Activated naive CD4-positive, alpha-beta T cell treated with anti-CD3 and anti-CD28 coated beads, Interleukin-2, amount 10 ng/mL, durations not matched to agents 7 days and 5 days (primary cell): ENCODE measurements around the gene OR13J1.
A peak's percentile ranks its signal among the peaks of the same experiment; 100 is the strongest.
"Not testable (repeated sequence)": the region's sequence is repeated elsewhere in the genome, so short reads cannot be mapped to it uniquely, and the experiment has no call there.

ENCODE experiments used
- CTCF ChIA-PET: fragments of 350-600 bp; sonication (Branson Sonifier 250); formaldehyde crosslinking; loops from one replicate; lab custom pipeline; 2021; ENCODE audit warnings: antibody characterized with exemption; lab: Charles Lee
- DNase-seq: peaks from one replicate; pipeline ENCODE4 v3.0.0-alpha.2; 2020
- H3K27ac Mint-ChIP-seq: one replicate; pipeline ENCODE4 v1.8.0; 2021; ENCODE audit warnings: mild to moderate bottlenecking, moderate library complexity, mixed read lengths
- H3K27me3 Mint-ChIP-seq: one replicate; pipeline ENCODE4 v1.8.0; 2021; ENCODE audit warnings: mild to moderate bottlenecking, mixed read lengths
- H3K36me3 Mint-ChIP-seq: one replicate; pipeline ENCODE4 v1.8.0; 2021; ENCODE audit warnings: mixed read lengths
- H3K4me1 Mint-ChIP-seq: one replicate; pipeline ENCODE4 v1.8.0; 2021; ENCODE audit warnings: mixed read lengths
- H3K4me3 Mint-ChIP-seq: one replicate; pipeline ENCODE4 v1.8.0; 2021; ENCODE audit warnings: mild to moderate bottlenecking, moderate library complexity, mixed read lengths
- H3K9me3 Mint-ChIP-seq: one replicate; pipeline ENCODE4 v1.8.0; 2021; ENCODE audit warnings: mixed read lengths

Gene OR13J1

GRCh38 chr9:35892051-35892450 lies 21.9 kb upstream of the OR13J1 start:
- no peaks in the 10 kb centered on the region for H3K4me1 Mint-ChIP-seq
- CTCF ChIA-PET = interaction anchor here (0.6 to 2.0 kb wide), 3 partner anchors 10 to 11 kb away, joined by 3 to 10 read pairs (median 4); no protein-coding TSS in a partner anchor
- no peak overlapping the region for H3K27ac Mint-ChIP-seq
- H3K9me3 Mint-ChIP-seq = no peaks in the 10 kb centered on the region
- no peaks in the 10 kb centered on the region for H3K36me3 Mint-ChIP-seq
- H3K27me3 Mint-ChIP-seq = peaks cover 49% of the 10 kb centered on the region
- H3K4me3 Mint-ChIP-seq = no peak overlapping the region
- DNase-seq = no peak

DNA sequence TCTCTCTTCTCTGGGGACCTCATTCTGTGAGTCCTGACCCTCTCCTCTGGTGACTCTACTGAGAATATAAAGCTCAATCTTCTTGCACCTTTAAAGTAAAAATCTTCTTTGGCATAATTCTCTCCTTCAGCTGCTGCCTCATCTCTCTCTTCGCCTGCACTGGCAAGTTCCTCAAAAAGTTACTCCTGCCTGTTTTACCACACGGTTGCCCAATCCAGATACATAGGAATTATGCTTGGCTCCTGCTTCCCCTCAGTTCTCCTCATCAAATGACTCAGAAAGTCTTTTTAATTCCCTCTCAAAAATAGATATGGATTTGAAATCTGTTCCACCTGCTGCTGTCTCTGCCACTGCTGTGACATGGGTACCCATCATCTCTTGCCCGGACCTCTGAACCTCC lies 21.4 kb upstream of the OR13J1 start:
- peaks cover 49% of the 10 kb centered on the region for H3K27me3 Mint-ChIP-seq
- H3K4me3 Mint-ChIP-seq = no peak overlapping the region
- no peak for DNase-seq
- H3K9me3 Mint-ChIP-seq = no peaks in the 10 kb centered on the region
- no peaks in the 10 kb centered on the region for H3K36me3 Mint-ChIP-seq
- CTCF ChIA-PET = interaction anchor here (0.6 to 2.0 kb wide), 3 partner anchors 9 to 11 kb away, joined by 3 to 10 read pairs (median 4); no protein-coding TSS in a partner anchor
- no peak overlapping the region for H3K27ac Mint-ChIP-seq
- H3K4me1 Mint-ChIP-seq = no peaks in the 10 kb centered on the region

- not testable (repeated sequence) for H3K27ac Mint-ChIP-seq, H3K4me1 Mint-ChIP-seq, H3K4me3 Mint-ChIP-seq, H3K9me3 Mint-ChIP-seq, DNase-seq, H3K36me3 Mint-ChIP-seq
- peaks cover 33% of the 10 kb centered on the region for H3K27me3 Mint-ChIP-seq
- CTCF ChIA-PET = interaction anchor here (1.9 kb wide), 1 partner anchor 95 kb away, joined by 7 read pairs; no protein-coding TSS in a partner anchor
Measured at GRCh38 chr9:35884908-35885307, 14.7 kb upstream of the OR13J1 start.

DNA sequence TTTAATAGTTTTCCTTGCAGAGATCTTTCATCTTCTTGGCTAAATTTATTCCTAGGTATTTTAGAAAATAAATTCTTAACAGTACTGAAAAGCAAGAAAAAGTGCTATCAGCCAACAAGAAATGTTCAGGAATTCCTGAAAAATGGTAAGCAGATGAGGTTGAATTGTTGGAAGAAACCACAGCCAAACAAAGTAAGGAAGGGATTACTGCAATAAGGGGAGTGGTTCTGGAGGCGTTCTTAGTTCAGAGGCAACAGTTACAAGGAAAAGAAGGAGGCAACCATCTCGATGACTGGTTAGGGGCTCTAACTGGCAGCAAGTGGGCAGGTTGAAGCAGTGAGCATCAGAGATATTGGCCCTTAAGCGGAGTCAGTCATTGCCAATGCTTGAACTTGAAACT lies 12.8 kb upstream of the OR13J1 start:
- Mint-ChIP-seq H3K36me3 (no peaks in the 10 kb centered on the region), H3K27ac (no peak overlapping the region), H3K9me3 (no peaks in the 10 kb centered on the region), H3K4me1 (no peaks in the 10 kb centered on the region), H3K4me3 (no peak overlapping the region), H3K27me3 (peaks cover 37% of the 10 kb centered on the region)
- CTCF ChIA-PET = interaction anchor here (0.8 to 3.0 kb wide), 14 partner anchors 9 to 221 kb away, joined by 3 to 61 read pairs (median 6); partner anchors contain the start of genes FAM221B, GBA2, RGP1 and TMEM8B
- no peak for DNase-seq

- peak; percentile 85 for DNase-seq
- H3K36me3 Mint-ChIP-seq = peaks cover 2% of the 10 kb centered on the region
- H3K4me1 Mint-ChIP-seq = no peaks in the 10 kb centered on the region
- peaks cover 41% of the 10 kb centered on the region for H3K27me3 Mint-ChIP-seq
- no peak overlapping the region for H3K4me3 Mint-ChIP-seq
- H3K27ac Mint-ChIP-seq = no peak overlapping the region
- peaks cover 6% of the 10 kb centered on the region for H3K9me3 Mint-ChIP-seq
- CTCF ChIA-PET = interaction anchor here (0.7 to 3.0 kb wide), 32 partner anchors 9 to 279 kb away, joined by 3 to 61 read pairs (median 4); partner anchors contain the start of genes ARHGEF39, FAM221B, GBA2 and HINT2
Measured at GRCh38 chr9:35882263-35882848, 12.2 kb upstream of the OR13J1 start.

DNA sequence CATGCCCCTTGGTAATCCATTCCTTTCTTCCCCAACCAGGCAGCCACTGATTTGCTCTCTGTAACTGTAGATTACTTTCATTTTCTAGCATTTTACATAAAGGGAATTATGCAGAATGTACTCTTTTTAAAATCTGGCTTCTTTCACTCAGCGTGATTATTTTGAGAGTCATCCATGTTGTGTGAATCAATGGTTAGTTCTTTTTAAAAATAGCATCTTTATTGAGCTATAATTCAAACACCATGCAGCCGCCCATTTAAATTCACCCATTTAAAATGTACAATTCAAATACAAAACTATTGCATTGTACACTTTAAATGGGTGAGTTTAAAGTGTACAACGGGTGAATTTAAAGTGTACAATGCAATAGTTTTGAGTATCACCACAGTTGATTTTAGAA lies 2.3 kb upstream of the OR13J1 start:
- peaks cover under 1% of the 10 kb centered on the region for H3K36me3 Mint-ChIP-seq
- peaks cover 13% of the 10 kb centered on the region for H3K27me3 Mint-ChIP-seq

DNA sequence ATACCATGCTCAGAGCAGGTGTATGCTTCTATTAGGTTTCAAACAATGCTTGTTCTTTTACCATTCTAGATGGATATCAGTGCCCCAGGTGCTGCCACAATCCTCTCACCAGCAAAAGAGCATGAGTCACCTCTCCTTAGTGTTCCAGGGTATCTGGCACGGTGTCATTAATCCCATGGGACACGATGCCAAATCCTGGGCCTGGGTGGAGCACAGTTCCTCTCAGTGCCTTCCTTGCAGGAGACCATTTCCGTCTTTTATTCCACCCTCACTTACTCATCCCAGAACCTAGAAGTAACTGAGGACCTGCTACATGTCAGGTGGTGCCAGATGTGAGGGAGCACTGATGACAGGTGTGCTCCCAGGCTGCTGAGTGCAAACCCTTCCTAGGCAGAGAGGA lies 1.3 kb upstream of the OR13J1 start:
- H3K27ac Mint-ChIP-seq = no peak overlapping the region
- no peaks in the 10 kb centered on the region for H3K4me1 Mint-ChIP-seq
- H3K9me3 Mint-ChIP-seq = no peaks in the 10 kb centered on the region
- no peak overlapping the region for H3K4me3 Mint-ChIP-seq
- CTCF ChIA-PET = interaction anchor here (2.5 kb wide), 1 partner anchor 11 kb away, joined by 6 read pairs; no protein-coding TSS in a partner anchor
- no peaks in the 10 kb centered on the region for H3K36me3 Mint-ChIP-seq
- H3K27me3 Mint-ChIP-seq = peaks cover 11% of the 10 kb centered on the region
- DNase-seq = no peak

More for the DNA sequence above, 2.3 kb upstream of the OR13J1 start:
- no peak overlapping the region for H3K27ac Mint-ChIP-seq
- H3K9me3 Mint-ChIP-seq = peaks cover 6% of the 10 kb centered on the region
- CTCF ChIA-PET = interaction anchor here (0.6 to 2.5 kb wide), 2 partner anchors 10 to 225 kb away, joined by 3 to 6 read pairs; no protein-coding TSS in a partner anchor
- no peak for DNase-seq
- H3K4me1 Mint-ChIP-seq = no peaks in the 10 kb centered on the region
- H3K4me3 Mint-ChIP-seq = no peak overlapping the region

DNA sequence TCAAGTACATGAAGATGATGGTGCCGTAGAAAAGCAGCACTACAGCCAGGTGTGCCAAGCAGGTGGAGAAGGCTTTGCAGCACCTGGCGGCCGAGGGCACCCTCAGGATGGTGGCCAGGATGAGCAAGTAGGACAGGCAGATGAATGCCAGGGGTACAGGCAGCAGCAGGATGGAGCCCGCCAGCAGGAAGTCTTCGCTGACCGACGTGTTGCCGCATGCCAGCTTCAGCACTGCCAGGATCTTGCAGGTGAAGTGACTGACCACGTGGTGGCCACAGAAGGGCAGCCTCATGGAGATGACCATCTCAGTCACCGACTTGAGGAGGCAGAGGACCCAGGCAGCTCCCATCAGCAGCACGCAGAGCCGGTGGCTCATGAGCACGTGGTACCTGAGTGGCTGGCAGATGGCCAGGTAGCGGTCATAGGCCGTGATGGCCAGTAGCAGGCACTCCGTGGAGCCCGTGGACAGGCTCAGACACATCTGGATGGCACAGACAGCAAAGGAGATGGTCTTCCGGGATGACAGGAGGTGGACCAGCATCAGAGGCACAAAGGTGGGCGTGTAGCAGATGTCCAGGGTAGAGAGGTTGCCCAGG lies 482 bp downstream of the OR13J1 start:
- Mint-ChIP-seq H3K4me3 (no peak overlapping the region), H3K36me3 (no peaks in the 10 kb centered on the region), H3K27me3 (peaks cover 11% of the 10 kb centered on the region), H3K4me1 (no peaks in the 10 kb centered on the region), H3K27ac (no peak overlapping the region), H3K9me3 (no peaks in the 10 kb centered on the region)
- CTCF ChIA-PET = interaction anchor here (1.8 kb wide), 1 partner anchor 13 kb away, joined by 7 read pairs; no protein-coding TSS in a partner anchor
- no peak for DNase-seq

DNA sequence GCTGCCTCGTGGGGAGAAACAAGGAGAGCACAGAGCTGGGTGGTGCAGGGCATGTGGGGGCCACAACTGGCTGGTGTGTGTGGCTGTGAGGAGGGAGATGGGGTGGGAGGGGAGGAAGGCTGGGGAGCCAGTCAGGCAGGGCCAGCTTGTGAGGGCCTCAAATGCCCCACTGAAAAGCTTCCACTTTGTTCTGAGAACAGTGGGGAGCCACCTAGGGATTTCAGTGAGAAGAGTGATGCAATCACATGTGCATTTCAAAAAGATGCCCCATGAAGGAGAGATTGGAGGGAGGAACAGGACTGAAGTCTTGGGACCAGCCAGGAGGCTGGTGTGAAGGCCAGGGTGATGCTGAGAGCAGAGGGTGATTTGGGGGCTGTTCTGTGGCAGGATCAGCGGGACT lies 1.3 kb downstream of the OR13J1 start:
- no peak for DNase-seq
- no peaks in the 10 kb centered on the region for H3K9me3 Mint-ChIP-seq
- CTCF ChIA-PET = interaction anchor here (1.2 to 1.8 kb wide), 3 partner anchors 13 to 78 kb away, joined by 3 to 7 read pairs (median 3); no protein-coding TSS in a partner anchor
- peaks cover 13% of the 10 kb centered on the region for H3K27me3 Mint-ChIP-seq
- no peaks in the 10 kb centered on the region for H3K4me1 Mint-ChIP-seq
- H3K27ac Mint-ChIP-seq = no peak overlapping the region
- H3K4me3 Mint-ChIP-seq = no peak overlapping the region
- H3K36me3 Mint-ChIP-seq = no peaks in the 10 kb centered on the region

GRCh38 chr9:35867538-35867937 lies 2.7 kb downstream of the OR13J1 start:
- Mint-ChIP-seq H3K4me1 (no peaks in the 10 kb centered on the region), H3K27ac (no peak overlapping the region), H3K4me3 (no peak overlapping the region), H3K36me3 (no peaks in the 10 kb centered on the region), H3K9me3 (no peaks in the 10 kb centered on the region), H3K27me3 (peaks cover 20% of the 10 kb centered on the region)
- DNase-seq = no peak
- CTCF ChIA-PET = interaction anchor here (1.2 to 1.5 kb wide), 3 partner anchors 10 to 77 kb away, joined by 3 read pairs; no protein-coding TSS in a partner anchor

- H3K27me3 Mint-ChIP-seq = peaks cover 42% of the 10 kb centered on the region
- no peak overlapping the region for H3K27ac Mint-ChIP-seq
- H3K36me3 Mint-ChIP-seq = no peaks in the 10 kb centered on the region
- H3K4me1 Mint-ChIP-seq = no peaks in the 10 kb centered on the region
- no peak for DNase-seq
- H3K4me3 Mint-ChIP-seq = no peak overlapping the region
- CTCF ChIA-PET = interaction anchor here (1.6 to 2.1 kb wide), 2 partner anchors 14 to 17 kb away, joined by 5 to 6 read pairs; no protein-coding TSS in a partner anchor
- no peaks in the 10 kb centered on the region for H3K9me3 Mint-ChIP-seq
Measured at GRCh38 chr9:35864695-35865255, 5.4 kb downstream of the OR13J1 start.

- Mint-ChIP-seq H3K27ac (no peak overlapping the region), H3K27me3 (peaks cover 50% of the 10 kb centered on the region), H3K4me1 (peaks cover 3% of the 10 kb centered on the region), H3K4me3 (no peak overlapping the region), H3K36me3 (no peaks in the 10 kb centered on the region), H3K9me3 (no peaks in the 10 kb centered on the region)
- DNase-seq = no peak
- CTCF ChIA-PET = interaction anchor here (1.1 kb wide), 1 partner anchor 18 kb away, joined by 5 read pairs; no protein-coding TSS in a partner anchor
Measured at GRCh38 chr9:35863583-35863982, 6.6 kb downstream of the OR13J1 start.

DNA sequence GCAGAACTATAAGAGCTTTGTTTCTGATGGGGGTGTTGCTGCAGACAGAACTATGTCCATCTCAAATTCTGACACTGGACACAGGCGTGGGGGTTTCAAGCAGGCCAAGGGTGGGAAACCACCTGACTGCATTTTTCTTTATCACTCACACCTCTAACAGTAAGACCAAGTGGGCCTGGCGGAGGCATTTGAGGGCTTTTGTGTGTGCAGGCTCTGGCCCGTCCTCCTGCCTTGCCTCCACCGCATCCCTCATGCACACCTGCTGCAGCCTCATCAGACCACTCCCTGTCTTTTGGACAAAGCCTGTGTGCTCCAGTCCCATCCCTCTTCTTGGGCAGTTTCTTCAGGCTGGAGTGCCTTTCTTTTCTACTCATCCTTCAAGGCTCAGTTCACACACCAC lies 7.9 kb downstream of the OR13J1 start:
- CTCF ChIA-PET = no interaction called here
- Mint-ChIP-seq H3K9me3 (no peaks in the 10 kb centered on the region), H3K4me3 (no peak overlapping the region), H3K27ac (no peak overlapping the region), H3K36me3 (no peaks in the 10 kb centered on the region), H3K27me3 (peaks cover 58% of the 10 kb centered on the region), H3K4me1 (peaks cover 7% of the 10 kb centered on the region)
- no peak for DNase-seq
